Activated CD8-positive, alpha-beta T cell treated with anti-CD3 and anti-CD28 coated beads for 36 hours (primary cell): Measurements from ENCODE around the gene KIF17. TPM values are rescaled to one million over a fixed set of nuclear protein-coding genes. Genes with fewer than 3 reads are reported as not detected.

Source experiments
- ATAC-seq: fragments of 200-7000 bp; cut with Tn5 transposase; one replicate; pipeline ENCODE4 v1.10.0; 2021; ENCODE audit warnings: mild to moderate bottlenecking, moderate library complexity
- CTCF ChIA-PET: fragments of 350-600 bp; sonication (Branson Sonifier 250); formaldehyde crosslinking; loops from one replicate; lab custom pipeline; 2021; ENCODE audit warnings: antibody characterized with exemption; lab: Charles Lee
- POLR2A ChIA-PET: fragments of 350-600 bp; sonication (Branson Sonifier 250); formaldehyde crosslinking; loops from one replicate; lab custom pipeline; 2021; ENCODE audit warnings: antibody characterized with exemption; lab: Charles Lee
- DNase-seq: peaks from one replicate; pipeline ENCODE4 v3.0.0-alpha.2; 2020
- H3K27ac Mint-ChIP-seq: one replicate; pipeline ENCODE4 v1.8.0; 2021; ENCODE audit warnings: mild to moderate bottlenecking, mixed read lengths
- H3K27me3 Mint-ChIP-seq: one replicate; pipeline ENCODE4 v1.8.0; 2021; ENCODE audit warnings: mixed read lengths
- H3K36me3 Mint-ChIP-seq: one replicate; pipeline ENCODE4 v1.8.0; 2021; ENCODE audit warnings: low read depth, mixed read lengths
- H3K4me1 Mint-ChIP-seq: one replicate; pipeline ENCODE4 v1.8.0; 2021; ENCODE audit warnings: low read depth, mixed read lengths
- H3K4me3 Mint-ChIP-seq: one replicate; pipeline ENCODE4 v1.8.0; 2021; ENCODE audit warnings: mild to moderate bottlenecking, moderate library complexity, mixed read lengths
- H3K9me3 Mint-ChIP-seq: one replicate; pipeline ENCODE4 v1.8.0; 2021; ENCODE audit warnings: mixed read lengths
- intact Hi-C: fragments of 100-400 bp; cut with micrococcal nuclease; formaldehyde crosslinking; loops from one replicate; pipeline ENCODE4 v1.10.0; 2022
- total RNA-seq, 2 experiments: library from RNA; stranded (reverse); gene quantifications; one replicate each; pipeline ENCODE4 v1.2.3, GENCODE V29; 2021
- TF ChIP-seq, protein P1 (sequence below): fragments of 200-600 bp; IDR thresholded peaks from one replicate; pipeline ENCODE4 v1.8.0; 2022; ENCODE audit warnings: antibody characterized with exemption, mild to moderate bottlenecking

Gene KIF17
- total RNA-seq, 2 experiments from 2014 or later = not detected

GRCh38 chr1:20710469-20711284, 7.1 kb downstream of the KIF17 start:
- TF ChIP-seq, protein P1, sequence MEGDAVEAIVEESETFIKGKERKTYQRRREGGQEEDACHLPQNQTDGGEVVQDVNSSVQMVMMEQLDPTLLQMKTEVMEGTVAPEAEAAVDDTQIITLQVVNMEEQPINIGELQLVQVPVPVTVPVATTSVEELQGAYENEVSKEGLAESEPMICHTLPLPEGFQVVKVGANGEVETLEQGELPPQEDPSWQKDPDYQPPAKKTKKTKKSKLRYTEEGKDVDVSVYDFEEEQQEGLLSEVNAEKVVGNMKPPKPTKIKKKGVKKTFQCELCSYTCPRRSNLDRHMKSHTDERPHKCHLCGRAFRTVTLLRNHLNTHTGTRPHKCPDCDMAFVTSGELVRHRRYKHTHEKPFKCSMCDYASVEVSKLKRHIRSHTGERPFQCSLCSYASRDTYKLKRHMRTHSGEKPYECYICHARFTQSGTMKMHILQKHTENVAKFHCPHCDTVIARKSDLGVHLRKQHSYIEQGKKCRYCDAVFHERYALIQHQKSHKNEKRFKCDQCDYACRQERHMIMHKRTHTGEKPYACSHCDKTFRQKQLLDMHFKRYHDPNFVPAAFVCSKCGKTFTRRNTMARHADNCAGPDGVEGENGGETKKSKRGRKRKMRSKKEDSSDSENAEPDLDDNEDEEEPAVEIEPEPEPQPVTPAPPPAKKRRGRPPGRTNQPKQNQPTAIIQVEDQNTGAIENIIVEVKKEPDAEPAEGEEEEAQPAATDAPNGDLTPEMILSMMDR = no peak
- CTCF ChIA-PET = interaction anchor here (0.9 kb wide), 1 partner anchor 14 kb away, joined by 4 read pairs; no protein-coding TSS in a partner anchor
- POLR2A ChIA-PET = no interaction called here
- no peak overlapping the region for H3K27ac Mint-ChIP-seq
- H3K27me3 Mint-ChIP-seq = peaks cover 5% of the 10 kb centered on the region
- ATAC-seq (no peak), DNase-seq (no peak)
- no peaks in the 10 kb centered on the region for H3K4me1 Mint-ChIP-seq
- H3K36me3 Mint-ChIP-seq = no peaks in the 10 kb centered on the region
- no peaks in the 10 kb centered on the region for H3K9me3 Mint-ChIP-seq
- intact Hi-C loops = no loop called here
- no peak overlapping the region for H3K4me3 Mint-ChIP-seq

- no peaks in the 10 kb centered on the region for H3K4me1 Mint-ChIP-seq
- intact Hi-C loops = no loop called here
- no peaks in the 10 kb centered on the region for H3K36me3 Mint-ChIP-seq
- CTCF ChIA-PET = interaction anchor here (0.9 kb wide), 1 partner anchor 13 kb away, joined by 4 read pairs; no protein-coding TSS in a partner anchor
- no peaks in the 10 kb centered on the region for H3K9me3 Mint-ChIP-seq
- TF ChIP-seq, protein P1 = no peak
- no peaks in the 10 kb centered on the region for H3K27me3 Mint-ChIP-seq
- H3K27ac Mint-ChIP-seq = no peak overlapping the region
- no peak overlapping the region for H3K4me3 Mint-ChIP-seq
- ATAC-seq (no peak), DNase-seq (no peak)
- POLR2A ChIA-PET = no interaction called here
These were observed 7.9 kb downstream of the KIF17 start for GRCh38 chr1:20709868-20710267.

DNA sequence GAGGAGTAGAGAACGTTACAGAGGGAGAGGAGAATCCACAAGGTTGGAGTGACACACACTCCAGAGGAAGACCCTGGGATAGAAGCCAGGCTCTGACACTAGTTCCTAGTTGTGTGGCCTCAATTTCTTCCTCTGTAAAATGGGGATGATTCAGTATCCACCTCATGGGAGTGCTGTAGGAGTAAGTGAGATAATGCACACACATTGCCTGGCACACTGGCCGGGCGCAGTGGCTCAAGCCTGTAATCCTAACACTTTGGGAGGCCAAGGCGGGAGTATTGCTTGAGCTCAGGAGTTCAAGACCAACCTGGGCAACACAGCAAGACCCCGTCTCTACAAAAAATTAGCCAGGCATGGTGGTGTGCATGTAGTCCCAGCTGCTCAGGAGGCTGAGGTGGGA, 8.9 kb downstream of the KIF17 start:
- no peak for ATAC-seq
- Mint-ChIP-seq H3K4me1 (no peaks in the 10 kb centered on the region), H3K27me3 (no peaks in the 10 kb centered on the region), H3K9me3 (no peaks in the 10 kb centered on the region), H3K36me3 (no peaks in the 10 kb centered on the region), H3K27ac (no peak overlapping the region), H3K4me3 (no peak overlapping the region)
- intact Hi-C loops = no loop called here
- TF ChIP-seq, protein P1 = no peak
- no peak for DNase-seq
- ChIA-PET CTCF (interaction anchor here (2.1 to 4.4 kb wide), 2 partner anchors 12 to 486 kb away, joined by 5 to 26 read pairs; no protein-coding TSS in a partner anchor), POLR2A (no interaction called here)

GRCh38 chr1:20708057-20708456, 9.8 kb downstream of the KIF17 start:
- H3K36me3 Mint-ChIP-seq = no peaks in the 10 kb centered on the region
- ChIA-PET POLR2A (no interaction called here), CTCF (interaction anchor here (2.1 to 4.4 kb wide), 2 partner anchors 11 to 487 kb away, joined by 5 to 26 read pairs; no protein-coding TSS in a partner anchor)
- intact Hi-C loops = no loop called here
- no peaks in the 10 kb centered on the region for H3K9me3 Mint-ChIP-seq
- no peak overlapping the region for H3K4me3 Mint-ChIP-seq
- no peaks in the 10 kb centered on the region for H3K27me3 Mint-ChIP-seq
- ATAC-seq (no peak), DNase-seq (no peak)
- TF ChIP-seq, protein P1 = no peak
- H3K4me1 Mint-ChIP-seq = no peaks in the 10 kb centered on the region
- H3K27ac Mint-ChIP-seq = no peak overlapping the region

GRCh38 chr1:20706841-20707240, 11.0 kb downstream of the KIF17 start:
- no peak overlapping the region for H3K4me3 Mint-ChIP-seq
- no peak overlapping the region for H3K27ac Mint-ChIP-seq
- intact Hi-C loops = no loop called here
- H3K27me3 Mint-ChIP-seq = no peaks in the 10 kb centered on the region
- CTCF ChIA-PET = interaction anchor here (4.4 kb wide), 1 partner anchor 10 kb away, joined by 26 read pairs; no protein-coding TSS in a partner anchor
- H3K4me1 Mint-ChIP-seq = no peaks in the 10 kb centered on the region
- ATAC-seq (no peak), DNase-seq (no peak)
- no peaks in the 10 kb centered on the region for H3K9me3 Mint-ChIP-seq
- POLR2A ChIA-PET = no interaction called here
- no peaks in the 10 kb centered on the region for H3K36me3 Mint-ChIP-seq
- TF ChIP-seq, protein P1 = no peak
